Activated CD4-positive, alpha-beta T cell treated with anti-CD3 and anti-CD28 coated beads, Interleukin-2, amount 50 U/mL, for 16 hours (primary cell): ENCODE results near the gene INSRR.
A peak's percentile ranks its signal among the peaks of the same experiment; 100 is the strongest.

ENCODE experiments used
- DNase-seq: peaks from one replicate; pipeline ENCODE4 v3.0.0-alpha.2; 2020

The INSRR gene

DNA sequence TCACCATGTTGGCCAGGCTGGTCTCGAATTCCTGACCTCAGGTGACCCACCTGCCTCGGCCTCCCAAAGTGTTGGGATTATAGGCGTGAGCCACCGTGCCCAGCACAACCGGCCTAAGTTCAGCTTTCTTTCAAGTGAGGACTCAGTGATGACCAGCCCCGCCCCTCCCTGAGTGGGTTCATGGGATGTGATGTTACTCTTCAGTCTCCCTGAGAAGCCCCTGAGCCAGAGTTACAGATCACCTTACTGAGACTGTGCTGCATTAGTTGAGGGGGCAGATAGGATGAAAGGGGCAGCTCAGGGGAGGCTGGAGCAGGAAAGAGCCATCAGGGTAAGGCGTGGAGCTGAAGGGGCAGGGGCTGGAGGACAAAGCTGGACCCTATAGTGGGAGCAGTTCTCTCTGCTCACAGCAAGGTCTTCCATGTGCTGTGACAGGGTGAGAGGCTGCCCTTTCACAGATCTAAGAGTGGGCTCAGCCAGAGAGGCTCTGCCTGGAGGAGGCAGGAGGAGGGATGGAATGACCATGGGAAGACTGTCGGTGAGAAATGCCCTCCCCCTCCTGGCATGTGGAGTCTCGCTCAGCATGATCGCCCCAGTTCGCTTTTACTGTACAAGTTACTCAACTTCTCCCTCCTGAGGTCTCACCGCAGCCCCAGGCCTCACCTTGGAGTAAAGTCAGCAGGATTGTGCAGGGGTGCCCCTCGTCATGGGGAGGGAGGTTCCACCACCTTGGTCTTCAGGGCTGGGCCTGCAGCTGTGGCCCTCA, 55.6 kb downstream of the INSRR start:
- DNase-seq: no peak

DNA sequence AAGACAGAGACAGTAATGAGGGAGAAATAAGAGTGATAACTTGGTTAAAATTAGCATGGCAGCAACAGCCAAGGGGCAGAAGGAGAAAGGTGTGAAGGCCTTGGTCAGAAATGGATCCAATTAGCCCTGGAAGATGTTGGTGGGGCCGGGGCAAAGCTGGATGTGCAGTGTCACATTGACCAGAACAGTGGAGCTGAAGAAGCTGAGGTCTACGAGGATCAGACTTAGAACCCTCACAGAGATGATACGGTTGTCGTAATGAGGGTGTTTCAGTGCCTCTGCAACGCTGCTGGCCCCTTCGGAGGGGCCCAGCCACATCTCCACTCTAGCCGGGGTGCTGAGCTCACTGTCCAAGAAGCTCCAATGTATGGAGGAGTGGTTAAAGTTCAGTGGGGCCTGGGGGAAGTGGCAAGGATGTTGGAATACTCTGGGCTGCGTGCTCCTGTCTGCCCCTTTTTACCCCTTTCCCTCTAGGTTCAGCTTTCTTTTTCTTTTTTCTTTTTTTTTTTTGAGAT, 56.4 kb downstream of the INSRR start:
- no peak for DNase-seq

DNA sequence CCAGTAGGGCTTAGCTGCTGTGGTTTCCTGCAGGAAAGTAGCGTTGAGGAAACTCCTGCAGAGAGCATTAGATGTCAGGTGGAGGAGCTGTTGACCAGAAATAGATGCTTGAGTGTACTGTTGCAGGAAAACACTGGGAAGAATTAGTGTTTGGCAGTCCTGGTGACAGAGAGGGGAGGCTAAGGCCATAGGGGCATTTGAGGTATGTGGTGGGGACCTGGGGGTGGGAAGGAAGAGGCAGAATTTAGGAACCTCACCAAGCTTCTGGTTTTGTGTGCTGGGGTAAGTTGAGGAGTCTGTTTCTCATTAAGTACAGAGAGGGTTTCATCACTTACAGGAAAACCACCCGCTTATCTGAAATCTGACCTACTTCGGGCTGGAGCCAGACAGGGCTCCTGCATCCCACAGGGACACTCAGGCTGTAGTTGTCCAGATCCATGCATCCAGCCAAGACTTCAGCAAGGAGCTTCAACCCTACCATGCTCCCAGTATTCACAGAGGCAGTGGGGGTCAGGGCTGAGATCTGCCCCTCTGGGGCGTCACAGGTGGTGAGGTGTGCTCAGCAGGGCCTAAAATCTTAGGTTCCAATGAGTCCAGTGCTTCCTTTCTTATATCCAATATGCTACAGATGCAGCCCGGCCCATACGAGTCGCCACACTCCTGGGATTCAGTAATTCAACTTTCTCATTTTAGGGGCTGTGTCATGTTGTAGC, 57.4 kb downstream of the INSRR start:
- DNase-seq: no peak

DNA sequence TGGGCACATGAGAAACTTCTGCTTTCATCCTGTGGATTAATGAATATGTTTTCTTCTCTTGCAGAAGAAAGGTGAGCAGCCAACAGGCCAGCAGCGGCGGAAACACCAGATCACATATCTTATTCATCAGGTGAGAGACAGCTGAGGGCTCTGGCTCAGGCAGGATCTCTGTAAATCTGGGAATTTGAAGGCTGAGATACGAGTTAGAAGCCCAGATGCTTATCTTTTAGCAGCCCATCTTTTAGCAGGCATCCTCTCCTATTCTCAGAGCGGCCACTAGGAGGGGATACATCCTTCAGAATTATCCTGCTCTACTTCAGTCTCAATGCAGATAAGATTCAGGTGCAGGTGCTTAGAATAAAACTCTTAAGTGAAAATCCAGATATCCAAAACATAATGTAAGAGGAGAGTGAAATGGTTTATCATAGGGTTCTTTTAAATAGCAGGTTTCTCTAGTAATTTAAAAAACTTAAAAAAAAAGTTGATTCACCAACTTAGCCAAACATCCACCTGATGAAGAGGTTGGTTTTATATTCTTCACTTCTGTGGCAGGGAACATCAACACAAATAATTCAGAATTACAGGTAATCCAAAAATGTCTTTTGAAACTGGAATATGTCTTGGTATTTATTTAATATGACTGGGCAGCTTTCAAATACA, 61.6 kb downstream of the INSRR start:
- DNase-seq: peak; percentile 65

DNA sequence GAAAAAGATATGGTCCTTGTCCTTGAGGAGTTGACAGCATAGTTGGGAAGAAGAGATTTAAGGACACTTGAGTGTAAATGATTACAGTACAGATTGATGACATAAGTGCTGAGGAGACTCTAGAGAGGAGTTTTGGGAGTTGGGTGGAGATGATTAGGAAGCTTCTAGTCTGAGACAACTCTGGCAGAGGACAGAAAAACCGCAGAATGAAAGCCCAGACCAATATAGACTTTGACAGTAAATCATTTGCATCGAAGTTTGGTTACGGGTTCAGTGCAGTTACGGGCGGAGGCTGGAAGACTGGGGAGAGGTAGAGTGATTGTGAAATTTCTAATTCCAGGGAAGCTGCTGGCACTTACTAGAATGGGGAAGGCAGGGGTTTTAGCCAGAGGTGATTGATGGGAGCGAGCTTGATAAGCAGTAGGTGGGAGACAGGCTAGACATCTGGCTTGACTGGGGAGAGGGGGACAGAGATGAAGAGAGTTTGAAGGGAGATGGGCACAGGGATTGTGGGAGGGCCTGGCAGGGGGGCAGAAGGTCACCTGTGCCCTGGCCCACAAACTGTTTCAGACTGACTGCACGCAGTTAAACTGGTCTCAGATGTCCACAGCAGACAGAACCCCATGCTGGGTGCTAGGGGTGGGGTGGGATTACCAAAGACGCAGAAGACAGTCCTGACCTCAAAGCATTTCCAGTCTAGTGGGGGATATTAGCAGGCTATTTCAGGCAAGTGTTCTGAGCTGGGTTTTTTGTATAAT, 62.4 kb downstream of the INSRR start:
- DNase-seq: no peak

DNA sequence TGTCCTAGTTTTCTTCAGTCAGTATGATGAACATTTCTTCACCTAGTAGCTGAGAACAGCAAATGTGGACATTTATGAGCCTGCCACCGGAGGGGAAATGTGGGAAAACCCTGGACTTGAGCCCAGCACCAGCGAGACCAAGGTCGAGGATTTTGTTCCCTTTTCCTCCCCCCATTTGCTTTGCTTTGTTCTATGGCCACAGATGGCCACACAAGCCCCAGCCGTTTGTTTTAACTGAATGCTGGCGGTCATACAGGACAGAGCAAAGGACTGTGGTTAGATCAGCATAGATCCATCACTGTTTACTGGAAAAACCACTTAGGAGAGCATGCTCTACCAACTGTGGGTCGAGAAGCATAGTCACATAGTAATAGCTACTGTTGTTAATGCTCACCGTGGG, 63.1 kb downstream of the INSRR start:
- DNase-seq: no peak

DNA sequence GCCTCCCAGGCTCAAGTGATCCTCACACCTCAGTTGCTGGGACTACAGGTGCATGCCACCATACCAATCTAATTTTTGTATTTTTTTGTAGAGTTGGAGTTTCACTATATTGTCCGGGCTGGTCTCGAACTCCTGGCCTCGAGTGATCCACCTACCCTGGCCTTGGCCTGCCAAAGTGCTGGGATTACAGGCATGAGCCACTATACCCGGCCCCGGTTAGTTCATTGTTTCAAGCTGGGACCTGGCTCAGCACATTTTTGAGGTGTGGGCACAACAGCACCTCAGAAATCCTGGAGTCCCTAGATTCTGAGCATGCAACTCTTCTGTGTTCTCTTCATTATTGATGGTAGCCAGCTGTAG, 63.6 kb downstream of the INSRR start:
- no peak for DNase-seq

DNA sequence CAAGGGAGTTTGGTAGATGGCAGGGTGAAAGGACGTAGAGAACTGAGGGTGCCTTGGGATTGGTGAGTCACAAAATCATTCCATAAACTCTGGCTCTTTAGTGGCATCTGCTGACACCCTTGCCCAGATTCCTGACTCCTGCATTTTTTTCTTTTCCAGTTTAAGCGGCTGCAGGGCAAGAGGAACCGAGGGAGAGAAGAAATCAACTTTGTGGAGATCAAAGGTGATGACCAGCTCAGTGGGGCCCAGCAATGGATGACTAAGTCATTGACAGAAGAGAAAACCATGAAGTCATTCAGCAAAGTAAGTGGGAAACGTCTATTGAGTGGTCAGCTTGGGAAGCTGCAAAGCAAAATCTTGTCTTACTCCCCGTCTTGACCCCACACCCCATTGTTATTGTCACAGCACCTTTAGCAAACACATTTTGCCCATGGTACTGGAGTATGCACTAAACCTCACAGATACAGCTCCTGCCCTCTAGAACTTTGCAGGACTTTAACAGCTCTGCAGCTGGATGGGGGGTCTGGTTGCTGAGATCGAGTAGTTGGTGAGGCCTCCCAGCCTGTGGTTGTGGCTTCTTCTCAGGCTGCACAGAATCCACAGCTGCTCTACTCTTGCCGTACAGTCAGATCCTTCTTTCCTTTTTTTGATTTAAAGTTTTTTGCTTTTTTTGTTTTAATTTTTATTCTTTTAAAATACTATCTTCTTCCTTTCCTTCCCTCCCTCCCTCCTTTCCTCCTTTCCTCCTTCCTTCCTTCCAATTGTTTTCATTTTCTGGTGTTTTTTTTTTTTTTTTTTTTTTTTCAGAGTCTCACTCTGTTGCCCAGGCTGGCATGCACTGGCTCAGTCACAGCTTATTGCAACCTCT, 64.2 kb downstream of the INSRR start:
- DNase-seq: no peak
